GM19328 (cell line): Measurements from ENCODE around the gene PRODH2.
"Not testable (repeated sequence)": the region's sequence is repeated elsewhere in the genome, so short reads cannot be mapped to it uniquely, and the experiment has no call there.

ENCODE experiments used
- ATAC-seq: cut with Tn5 transposase; IDR thresholded peaks from one replicate; pipeline ENCODE4 v1.9.1; 2021; ENCODE audit warnings: mild to moderate bottlenecking, moderate library complexity; ENCODE audit not compliant: unreplicated experiment

PRODH2 gene

DNA sequence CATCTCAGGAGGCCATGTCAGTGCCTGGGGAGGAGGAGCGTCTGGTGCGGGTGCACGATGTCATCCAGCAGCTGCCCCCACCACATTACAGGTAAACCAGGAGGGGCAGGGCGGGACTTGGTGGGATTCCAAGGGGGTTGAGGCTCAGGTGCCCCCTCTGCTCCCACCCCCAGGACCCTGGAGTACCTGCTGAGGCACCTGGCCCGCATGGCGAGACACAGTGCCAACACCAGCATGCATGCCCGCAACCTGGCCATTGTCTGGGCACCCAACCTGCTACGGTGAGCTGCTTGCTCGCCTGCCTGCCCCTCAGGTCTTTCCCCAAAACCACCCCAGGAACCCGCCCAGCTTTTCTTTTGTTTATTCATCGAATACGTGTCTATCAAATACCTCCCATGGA is 30.1 kb downstream of the PRODH2 start:
- ATAC-seq = no peak

- ATAC-seq = no peak
These were observed 31.0 kb downstream of the PRODH2 start for GRCh38 chr19:35781650-35782049.

DNA sequence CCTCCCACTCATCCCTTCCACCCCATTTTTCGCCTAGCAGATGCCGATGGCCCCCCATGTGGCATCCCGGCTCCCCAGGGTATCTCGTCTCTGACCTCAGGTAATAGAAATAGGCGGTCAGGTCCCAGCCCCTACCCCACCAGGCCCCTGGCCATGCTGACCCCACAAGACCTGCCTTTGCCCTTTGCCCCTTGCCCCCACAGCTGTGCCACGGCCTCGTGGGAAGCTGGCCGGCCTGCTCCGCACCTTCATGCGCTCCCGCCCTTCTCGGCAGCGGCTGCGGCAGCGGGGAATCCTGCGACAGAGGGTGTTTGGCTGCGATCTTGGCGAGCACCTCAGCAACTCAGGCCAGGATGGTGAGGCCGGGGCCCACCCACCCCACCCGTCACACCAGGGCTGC is 31.9 kb downstream of the PRODH2 start:
- ATAC-seq = no peak

DNA sequence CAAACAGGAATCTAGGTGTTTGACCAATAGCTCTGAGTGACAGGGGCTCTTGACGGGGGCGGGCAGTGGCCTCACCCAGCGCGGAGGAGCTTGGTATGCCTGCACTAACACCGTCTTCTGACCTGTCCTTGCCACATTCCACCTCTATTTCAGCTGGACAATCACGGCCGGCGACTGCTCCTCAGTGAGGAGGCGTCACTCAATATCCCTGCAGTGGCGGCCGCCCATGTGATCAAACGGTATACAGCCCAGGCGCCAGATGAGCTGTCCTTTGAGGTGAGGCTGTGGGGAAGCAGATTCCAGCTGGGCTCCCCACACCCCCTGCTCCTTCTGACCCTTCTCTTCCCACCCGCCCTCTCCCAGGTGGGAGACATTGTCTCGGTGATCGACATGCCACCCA is 32.6 kb downstream of the PRODH2 start:
- no peak for ATAC-seq

GRCh38 chr19:35779033-35779432 is 33.6 kb downstream of the PRODH2 start:
- no peak for ATAC-seq

- ATAC-seq = no peak
These were observed 34.7 kb downstream of the PRODH2 start for GRCh38 chr19:35777961-35778360.

DNA sequence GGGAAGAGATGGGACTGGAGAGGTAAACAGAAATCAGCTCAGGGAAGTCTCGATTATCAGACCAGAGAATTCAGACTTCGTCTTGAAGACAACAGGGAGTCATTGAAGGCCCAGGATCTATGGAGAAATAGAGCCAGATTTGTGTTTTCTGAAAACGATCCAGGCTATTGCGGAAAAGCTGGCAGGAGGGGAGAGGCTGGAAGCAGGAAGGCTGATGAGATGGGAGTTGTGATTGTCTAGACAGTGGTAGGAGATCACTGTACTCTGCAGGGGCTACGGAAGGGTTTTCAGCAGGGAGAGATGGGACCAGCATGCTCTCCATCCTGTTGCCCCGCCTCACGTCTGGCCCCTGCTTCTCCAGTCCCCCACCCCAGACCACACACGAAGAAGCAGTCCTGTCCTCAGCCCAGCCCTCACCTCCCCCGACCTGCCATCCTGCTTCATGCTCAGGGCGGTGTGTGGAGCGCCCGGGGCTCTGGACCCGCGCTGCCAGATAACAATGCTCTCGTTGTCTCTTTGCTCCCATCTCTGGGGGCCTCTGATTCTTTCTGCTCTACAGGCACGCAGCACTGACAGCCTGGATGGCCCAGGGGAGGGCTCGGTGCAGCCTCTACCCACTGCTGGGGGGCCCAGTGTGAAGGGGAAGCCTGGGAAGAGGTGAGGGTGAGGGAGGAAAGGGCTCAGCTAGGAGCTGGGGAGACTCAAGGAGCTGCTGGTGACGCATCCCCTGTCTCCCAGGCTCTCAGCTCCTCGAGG is 35.4 kb downstream of the PRODH2 start:
- no peak for ATAC-seq

DNA sequence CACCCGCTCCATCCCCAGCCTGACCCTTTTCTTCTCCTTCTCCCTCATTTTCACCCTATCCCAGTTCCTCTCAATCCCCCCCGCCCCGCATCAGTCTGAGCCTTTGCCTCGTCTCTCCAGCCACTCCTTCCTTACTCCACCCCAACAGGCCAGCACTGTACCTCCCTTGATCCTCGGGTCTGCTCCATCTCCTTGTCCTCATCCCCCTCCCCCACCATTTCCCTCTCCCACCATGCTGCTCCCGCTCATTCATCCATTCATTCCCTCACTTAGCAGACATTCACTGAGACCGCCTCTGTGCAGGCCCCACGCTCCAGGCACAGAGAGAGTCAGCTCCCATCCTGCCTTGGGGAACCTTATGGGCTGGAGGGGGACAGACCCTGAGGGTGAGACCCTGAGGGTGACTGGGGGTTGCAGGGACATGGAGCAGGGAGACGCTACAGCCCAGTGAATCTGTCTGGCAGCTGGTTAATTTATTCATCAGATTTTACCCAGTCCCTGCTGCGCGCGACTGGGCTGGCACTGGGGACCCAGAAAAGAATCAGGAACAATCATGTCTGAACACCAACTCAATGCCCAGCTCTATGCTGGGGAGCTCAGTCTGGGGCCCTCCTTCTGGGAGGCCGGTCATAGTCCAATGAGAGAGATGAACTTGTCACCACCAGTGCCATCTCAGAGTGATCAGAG is 36.4 kb downstream of the PRODH2 start:
- no peak for ATAC-seq

DNA sequence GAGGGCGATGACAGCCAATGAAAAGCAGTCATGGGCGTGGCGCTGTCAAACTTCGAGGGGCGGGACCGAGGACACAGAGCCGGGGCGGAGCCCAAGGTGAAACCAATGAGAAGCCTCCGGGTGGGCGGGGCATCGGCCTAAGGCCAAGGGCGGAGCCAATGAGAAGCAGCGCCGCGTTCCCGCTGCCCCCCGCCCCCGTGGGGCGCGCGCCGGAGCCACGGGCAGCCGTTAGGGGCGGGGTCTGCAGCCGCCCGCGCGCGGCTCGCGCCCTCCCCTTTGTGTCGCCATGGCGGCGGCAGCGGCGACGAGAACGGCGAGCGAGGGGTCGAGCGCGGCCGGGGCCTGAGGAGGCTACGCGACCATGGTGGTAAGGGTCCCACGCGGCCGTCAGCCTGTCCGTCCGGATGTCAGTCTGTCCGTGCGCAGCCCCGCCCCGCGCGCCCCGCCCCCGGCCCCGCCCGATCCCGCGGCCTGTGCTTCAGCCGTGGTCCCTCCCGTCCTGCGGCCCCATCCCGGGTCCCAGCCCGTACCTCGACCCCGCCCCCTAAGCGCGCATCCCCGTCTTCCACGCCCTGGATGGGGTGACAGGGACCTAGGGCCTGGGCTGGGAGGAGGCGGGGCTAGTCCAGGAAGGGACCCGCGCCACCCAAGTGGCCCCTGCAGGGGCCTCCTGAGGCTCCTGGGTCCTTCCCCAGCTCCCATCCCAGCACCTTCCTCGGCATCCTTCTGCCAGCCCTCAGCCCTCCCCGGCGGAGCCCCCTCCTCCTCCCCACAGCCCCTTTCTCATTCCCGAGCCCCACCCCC is 37.1 kb downstream of the PRODH2 start, which contains the start of gene ARHGAP33:
Gene ARHGAP33, plus strand, starts transcription at position 267 of the 804 bp plus-strand sequence. Its CDS starts 95 bp downstream, at position 362.
- ATAC-seq = peak; percentile 90

DNA sequence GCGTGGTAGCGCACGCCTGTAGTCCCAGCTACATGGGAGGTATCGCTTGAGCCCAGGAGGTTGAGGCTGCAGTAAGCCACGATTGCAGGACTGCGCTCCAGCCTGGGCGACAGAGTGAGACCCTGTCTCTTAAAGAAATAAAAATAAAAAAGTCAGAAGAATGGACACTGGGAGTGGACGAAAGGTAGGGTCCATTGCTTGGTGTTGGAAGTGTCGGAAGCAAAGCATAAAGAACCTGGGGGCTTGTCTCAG is 37.7 kb downstream of the PRODH2 start:
- no peak for ATAC-seq

DNA sequence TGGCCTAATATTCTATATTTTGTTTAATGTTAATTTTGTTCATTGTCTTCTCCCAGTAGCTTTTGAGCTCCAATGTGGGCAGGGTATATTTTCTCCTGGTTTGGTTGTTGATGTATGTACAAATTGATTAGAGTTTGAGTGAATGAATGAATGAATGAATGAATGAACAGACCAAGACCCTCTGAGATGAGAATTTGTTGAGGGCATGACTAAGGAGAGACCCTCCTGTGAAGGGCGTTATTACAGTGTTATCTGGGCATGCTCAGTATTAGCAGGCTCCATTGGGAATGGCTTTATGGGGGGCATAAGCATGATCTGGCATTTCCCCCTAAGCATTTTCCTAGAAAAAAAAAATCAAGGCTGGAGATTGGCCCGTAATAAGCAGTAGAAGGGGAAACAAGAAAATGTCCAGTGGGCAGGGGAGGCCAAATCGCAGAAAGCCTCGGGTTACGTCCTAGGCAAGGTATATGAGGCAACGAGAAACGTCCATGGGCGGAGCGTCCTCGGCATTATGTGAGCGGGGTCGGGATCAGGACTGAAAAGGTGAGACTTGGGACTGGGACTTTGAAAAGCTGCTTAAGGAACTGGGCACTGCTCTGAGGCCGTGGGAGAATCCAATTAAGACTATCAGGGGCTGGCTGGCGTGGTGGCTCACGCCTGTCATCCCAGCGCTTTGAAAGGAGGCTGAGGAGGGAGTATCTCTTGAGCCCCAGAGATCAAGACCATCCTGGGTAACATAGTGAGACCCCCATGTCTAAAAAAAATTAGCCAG is 38.2 kb downstream of the PRODH2 start:
- ATAC-seq = no peak

GRCh38 chr19:35773020-35773806 is 39.4 kb downstream of the PRODH2 start:
- no peak for ATAC-seq

- not testable (repeated sequence) for ATAC-seq
These were observed 40.3 kb downstream of the PRODH2 start for GRCh38 chr19:35772362-35772761.

DNA sequence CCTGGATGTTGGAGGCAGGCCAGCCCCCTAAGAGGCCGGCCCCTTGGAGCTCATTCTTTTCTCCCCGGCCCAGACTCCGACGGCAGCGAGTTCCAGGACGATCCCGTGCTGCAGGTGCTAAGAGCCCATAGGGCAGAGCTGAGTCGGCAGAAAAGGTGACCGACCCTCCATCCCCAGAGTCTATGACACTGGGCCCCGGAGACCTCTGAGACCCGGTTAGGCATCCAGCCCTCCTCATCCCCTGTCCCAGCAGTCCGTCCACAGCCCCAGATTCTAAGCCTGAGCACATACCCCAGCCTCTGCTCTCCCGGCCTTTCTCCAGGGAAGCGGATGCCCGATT is 44.6 kb downstream of the PRODH2 start:
- no peak for ATAC-seq

- no peak for ATAC-seq
These were observed 45.2 kb downstream of the PRODH2 start for GRCh38 chr19:35767288-35768081.

DNA sequence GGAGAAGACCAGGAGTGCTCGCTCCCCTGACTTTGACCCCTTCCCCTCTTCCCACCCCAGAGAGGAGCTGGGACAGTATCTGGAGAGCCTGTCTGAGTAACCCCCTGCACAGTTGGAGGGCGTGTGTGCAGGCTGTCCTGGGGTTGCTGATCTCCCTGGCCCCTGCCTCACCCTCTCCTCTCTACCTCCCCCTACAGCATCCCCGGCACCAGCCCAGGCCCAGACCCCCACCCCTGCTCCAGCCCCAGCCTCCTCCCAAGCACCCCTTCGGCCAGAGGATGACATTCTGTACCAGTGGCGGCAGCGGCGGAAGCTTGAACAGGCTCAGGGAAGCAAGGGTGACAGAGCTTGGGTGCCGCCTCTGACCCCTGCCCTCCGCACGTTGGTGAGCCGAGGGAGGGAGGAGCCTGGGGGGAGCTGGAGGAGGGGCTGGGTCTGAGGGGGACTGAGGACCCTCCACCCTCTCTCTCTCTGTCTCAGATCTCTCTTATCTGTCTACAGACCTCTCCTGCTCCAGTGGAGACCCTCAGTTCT is 46.0 kb downstream of the PRODH2 start:
- ATAC-seq = no peak

DNA sequence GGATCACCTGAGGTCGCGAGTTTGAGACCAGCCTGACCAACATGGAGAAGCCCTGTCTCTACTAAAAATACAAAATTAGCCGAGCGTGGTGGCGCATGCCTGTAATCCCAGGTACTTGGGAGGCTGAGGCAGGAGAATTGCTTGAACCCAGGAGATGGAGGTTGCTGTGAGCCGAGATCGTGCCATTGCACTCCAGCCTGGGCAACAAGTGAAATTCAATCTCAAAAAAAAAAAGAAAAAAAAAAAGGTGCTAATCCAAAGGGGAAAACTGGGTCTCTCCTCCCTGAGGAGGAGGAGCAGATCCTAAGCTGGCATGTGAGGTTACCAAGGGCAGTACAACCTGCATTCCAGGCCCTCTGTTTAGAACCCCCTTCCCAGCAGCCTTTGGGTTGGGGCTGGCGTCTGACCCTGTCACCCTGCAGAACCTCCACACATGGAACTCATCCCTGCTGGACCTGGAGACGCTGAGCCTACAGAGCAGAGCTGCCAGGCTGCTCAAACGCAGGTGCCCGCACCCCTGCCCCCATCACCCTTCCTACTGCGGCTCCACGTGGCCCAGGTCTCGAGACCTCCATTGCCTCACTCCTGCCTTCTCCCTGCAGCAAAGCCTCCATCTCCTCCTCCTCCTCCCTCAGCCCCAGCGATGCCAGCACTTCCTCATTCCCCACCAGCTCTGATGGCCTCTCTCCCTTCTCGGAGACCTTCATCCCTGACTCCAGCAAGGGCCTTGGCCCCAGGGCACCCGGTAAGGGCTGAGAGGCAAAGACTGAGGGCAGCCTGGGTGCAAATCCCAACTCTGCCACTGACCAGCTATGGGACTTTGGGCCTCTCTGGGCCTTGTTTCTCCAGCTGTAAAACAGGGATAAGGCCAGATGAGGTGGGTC is 48.0 kb downstream of the PRODH2 start:
- no peak for ATAC-seq

- ATAC-seq = no peak
These were observed 51.8 kb downstream of the PRODH2 start for GRCh38 chr19:35760711-35761349.
